GM12864 (cell line): ENCODE data around the gene AARSD1.

ENCODE experiments used
- DNase-seq: peaks from one replicate; pipeline ENCODE4 v3.0.0-alpha.2; 2011; ENCODE audit warnings: low read depth
- H3K4me3 ChIP-seq: 2 replicates; pipeline ENCODE4 v1.5.1; 2011; ENCODE audit warnings: mild to moderate bottlenecking, low read depth, low read length, control low read depth
- TF ChIP-seq, protein P1 (sequence below): IDR thresholded peaks from 2 replicates; pipeline ENCODE4 v1.5.1; 2011; ENCODE audit warnings: low read depth, mild to moderate bottlenecking, moderate library complexity, low read length, control low read depth, inconsistent platforms; ENCODE audit errors: missing control alignments

The AARSD1 gene

DNA sequence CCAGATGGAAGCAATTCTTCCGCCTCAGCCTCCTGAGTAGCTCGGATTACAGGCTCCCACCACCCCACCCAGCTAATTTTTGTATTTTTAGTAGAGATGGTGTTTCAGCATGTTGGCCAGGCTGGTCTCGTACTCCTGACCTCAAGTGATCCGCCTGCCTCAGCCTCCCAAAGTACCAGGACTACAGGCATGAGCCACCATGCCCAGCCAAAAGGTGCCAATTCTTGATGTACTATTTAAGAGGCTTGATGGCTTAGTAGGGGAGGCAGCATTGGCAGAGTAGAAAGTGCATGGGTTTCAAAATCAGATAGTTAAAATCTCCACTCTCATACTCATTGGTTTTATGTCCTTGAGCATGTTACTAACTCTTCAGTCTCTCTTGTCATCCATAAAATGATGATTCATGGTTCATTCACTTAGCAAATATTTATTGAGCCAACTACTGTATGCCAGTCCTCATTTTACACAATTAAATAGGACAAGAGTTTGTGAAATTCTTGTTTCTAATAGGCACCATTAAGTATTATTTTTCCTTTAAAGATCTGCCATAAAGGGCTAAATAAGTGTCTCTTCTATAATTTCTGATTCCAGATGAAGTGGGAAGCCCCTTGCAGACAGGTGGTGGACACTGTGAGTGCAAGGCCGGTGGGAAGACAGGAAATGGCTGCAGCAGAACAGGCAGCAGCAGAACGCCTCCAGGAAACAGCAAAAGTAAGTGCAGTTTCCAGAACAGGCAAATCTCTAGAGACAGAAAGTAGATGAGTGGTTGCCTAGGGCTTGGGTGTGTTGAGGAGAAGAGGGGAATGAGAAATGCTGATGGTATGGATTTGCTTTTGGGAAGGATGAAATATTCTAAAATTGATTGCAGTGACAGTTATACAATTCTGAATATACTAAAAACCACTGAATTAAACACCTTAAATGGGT lies 25.7 kb upstream of the AARSD1 start:
- no peak overlapping the region for H3K4me3 ChIP-seq
- TF ChIP-seq, protein P1, sequence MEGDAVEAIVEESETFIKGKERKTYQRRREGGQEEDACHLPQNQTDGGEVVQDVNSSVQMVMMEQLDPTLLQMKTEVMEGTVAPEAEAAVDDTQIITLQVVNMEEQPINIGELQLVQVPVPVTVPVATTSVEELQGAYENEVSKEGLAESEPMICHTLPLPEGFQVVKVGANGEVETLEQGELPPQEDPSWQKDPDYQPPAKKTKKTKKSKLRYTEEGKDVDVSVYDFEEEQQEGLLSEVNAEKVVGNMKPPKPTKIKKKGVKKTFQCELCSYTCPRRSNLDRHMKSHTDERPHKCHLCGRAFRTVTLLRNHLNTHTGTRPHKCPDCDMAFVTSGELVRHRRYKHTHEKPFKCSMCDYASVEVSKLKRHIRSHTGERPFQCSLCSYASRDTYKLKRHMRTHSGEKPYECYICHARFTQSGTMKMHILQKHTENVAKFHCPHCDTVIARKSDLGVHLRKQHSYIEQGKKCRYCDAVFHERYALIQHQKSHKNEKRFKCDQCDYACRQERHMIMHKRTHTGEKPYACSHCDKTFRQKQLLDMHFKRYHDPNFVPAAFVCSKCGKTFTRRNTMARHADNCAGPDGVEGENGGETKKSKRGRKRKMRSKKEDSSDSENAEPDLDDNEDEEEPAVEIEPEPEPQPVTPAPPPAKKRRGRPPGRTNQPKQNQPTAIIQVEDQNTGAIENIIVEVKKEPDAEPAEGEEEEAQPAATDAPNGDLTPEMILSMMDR = no peak
- no peak for DNase-seq

GRCh38 chr17:42989141-42989540 lies 24.9 kb upstream of the AARSD1 start:
- TF ChIP-seq, protein P1 = no peak
- no peak for DNase-seq
- no peak overlapping the region for H3K4me3 ChIP-seq

GRCh38 chr17:42985225-42985624 lies 21.0 kb upstream of the AARSD1 start:
- TF ChIP-seq, protein P1 = no peak
- H3K4me3 ChIP-seq = no peak overlapping the region; the same call in 1 of the 2 replicates
- peak; percentile 80 for DNase-seq

DNA sequence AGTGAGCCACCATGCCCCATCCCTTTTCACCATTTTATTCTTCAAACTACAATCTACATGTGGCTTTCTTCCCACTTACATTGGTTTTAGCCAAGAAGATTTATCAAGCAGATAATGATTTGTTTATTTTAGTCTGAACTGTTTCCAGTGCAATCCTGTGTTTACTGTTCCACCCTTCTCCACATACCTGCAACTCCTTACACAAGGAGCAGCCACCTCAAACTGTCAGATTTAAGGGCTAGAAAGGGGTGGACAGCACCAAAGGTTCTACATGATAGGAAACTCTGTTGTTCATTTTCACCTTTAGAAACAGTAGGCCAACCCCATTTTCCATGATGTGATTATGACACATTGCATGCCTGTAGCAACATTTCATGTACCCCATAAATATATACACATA lies 18.0 kb upstream of the AARSD1 start:
- TF ChIP-seq, protein P1 = no peak
- no peak for DNase-seq
- H3K4me3 ChIP-seq = no peak overlapping the region; the same call in 1 of the 2 replicates

DNA sequence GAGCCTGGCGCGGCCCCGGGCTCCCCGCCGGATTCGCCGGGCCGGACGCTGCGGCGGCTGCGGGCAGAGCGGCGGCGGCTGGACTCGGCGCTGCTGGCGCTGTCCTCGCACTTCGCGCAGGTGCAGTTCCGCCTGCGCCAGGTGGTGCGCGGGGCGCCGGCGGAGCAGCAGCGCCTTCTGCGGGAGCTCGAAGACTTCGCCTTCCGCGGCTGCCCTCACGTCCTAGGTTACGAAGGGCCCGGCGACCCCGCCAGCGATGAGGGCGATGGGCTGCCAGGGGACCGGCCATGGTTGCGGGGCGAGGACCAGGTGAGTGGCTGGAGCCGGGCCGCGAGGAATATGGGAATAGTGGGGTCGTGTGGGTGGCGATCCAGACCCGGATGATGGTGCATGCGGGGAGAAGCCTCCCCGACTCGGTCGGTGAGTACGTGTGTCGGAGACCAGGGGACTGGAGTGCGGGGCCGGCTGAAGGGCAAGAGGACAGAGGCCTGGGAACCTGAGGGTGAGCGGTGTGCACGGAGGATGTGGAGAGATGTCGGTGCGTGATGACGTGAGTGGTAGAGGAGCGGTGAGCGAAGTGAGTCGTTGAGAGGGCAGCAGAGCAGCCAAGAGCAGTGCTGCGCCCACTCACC lies 16.6 kb upstream of the AARSD1 start:
- DNase-seq = no peak
- peak overlapping the region; percentile 88 for H3K4me3 ChIP-seq
- TF ChIP-seq, protein P1 = peak; percentile 31

DNA sequence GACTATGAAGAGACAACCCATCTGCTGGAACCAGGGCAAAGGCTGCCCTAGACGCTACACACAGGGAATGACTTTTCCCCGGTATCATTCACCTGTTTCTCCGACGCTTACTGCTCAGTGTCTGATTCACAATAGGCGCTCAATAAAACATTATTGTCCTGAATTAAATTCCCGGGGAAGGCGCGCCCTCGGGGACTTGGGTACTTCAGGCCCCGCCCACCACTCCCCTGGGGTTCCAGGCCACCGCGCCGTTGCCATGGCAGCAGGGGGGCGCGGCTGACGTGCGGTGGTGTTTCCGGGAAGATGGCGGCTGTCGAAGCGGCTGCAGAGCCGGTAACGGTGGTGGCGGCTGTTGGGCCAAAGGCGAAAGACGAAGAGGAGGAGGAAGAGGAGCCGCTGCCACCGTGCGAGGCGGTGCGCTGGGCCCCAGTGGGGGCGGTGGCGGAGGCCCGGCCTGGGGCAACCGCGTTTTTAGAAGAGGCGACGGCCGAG lies 16.1 kb upstream of the AARSD1 start, which contains the start of gene RUNDC1:
Gene RUNDC1 (plus strand): TSS at position 292 of the 492 bp plus-strand sequence. CDS start 12 bp downstream, at position 304.
- TF ChIP-seq, protein P1 = no peak
- no peak for DNase-seq
- peak within 1 kb of the TSS; percentile 88 for H3K4me3 ChIP-seq
